GM18861 (cell line): ENCODE measurements around the gene FBXO38.
"Not testable (repeated sequence)": the region's sequence is repeated elsewhere in the genome, so short reads cannot be mapped to it uniquely, and the experiment has no call there.

Source experiments
- ATAC-seq: cut with Tn5 transposase; IDR thresholded peaks from one replicate; pipeline ENCODE4 v1.9.1; 2021; ENCODE audit not compliant: unreplicated experiment

Gene FBXO38

GRCh38 chr5:148426514-148426913, 42.8 kb downstream of the FBXO38 start:
- no peak for ATAC-seq

GRCh38 chr5:148427370-148428042, 43.7 kb downstream of the FBXO38 start:
- no peak for ATAC-seq

GRCh38 chr5:148428848-148429247, 45.1 kb downstream of the FBXO38 start:
- no peak for ATAC-seq

GRCh38 chr5:148433826-148434225, 50.1 kb downstream of the FBXO38 start:
- ATAC-seq = no peak

- no peak for ATAC-seq
Observed at GRCh38 chr5:148436029-148436428, 52.3 kb downstream of the FBXO38 start.

- no peak for ATAC-seq
Observed at GRCh38 chr5:148437249-148437648, 53.5 kb downstream of the FBXO38 start.

- ATAC-seq = no peak
Observed at GRCh38 chr5:148438933-148439332, 55.2 kb downstream of the FBXO38 start.

- no peak for ATAC-seq
Observed at GRCh38 chr5:148443241-148443640, 59.5 kb downstream of the FBXO38 start.

GRCh38 chr5:148443998-148444397, 60.2 kb downstream of the FBXO38 start:
- peak; percentile 79 for ATAC-seq

- ATAC-seq = no peak
Observed at GRCh38 chr5:148445578-148445977, 61.8 kb downstream of the FBXO38 start.

- ATAC-seq = no peak
Observed at GRCh38 chr5:148446611-148447010, 62.9 kb downstream of the FBXO38 start.

- ATAC-seq = no peak
Observed at GRCh38 chr5:148452499-148453193, 68.9 kb downstream of the FBXO38 start.

- no peak for ATAC-seq
Observed at GRCh38 chr5:148454576-148454975, 70.8 kb downstream of the FBXO38 start.

GRCh38 chr5:148455185-148455584, 71.4 kb downstream of the FBXO38 start:
- no peak for ATAC-seq

- peak; percentile 84 for ATAC-seq
Observed at GRCh38 chr5:148457183-148457620, 73.4 kb downstream of the FBXO38 start.

- ATAC-seq = no peak
Observed at GRCh38 chr5:148458036-148458888, 74.5 kb downstream of the FBXO38 start.

- ATAC-seq = no peak
Observed at GRCh38 chr5:148459669-148460068, 75.9 kb downstream of the FBXO38 start.

GRCh38 chr5:148465381-148466235, 81.8 kb downstream of the FBXO38 start:
- ATAC-seq = no peak

GRCh38 chr5:148466236-148466580, 82.5 kb downstream of the FBXO38 start:
- no peak for ATAC-seq

- ATAC-seq = no peak
Observed at GRCh38 chr5:148467958-148468357, 84.2 kb downstream of the FBXO38 start.

- ATAC-seq = not testable (repeated sequence)
Observed at GRCh38 chr5:148468746-148469145, 85.0 kb downstream of the FBXO38 start.
